AG20443 (cell line): ENCODE results near the gene NRG3.

ENCODE experiments used
- DNase-seq: peaks from one replicate; pipeline ENCODE4 v3.0.0; 2012; ENCODE audit warnings: low spot score, mixed read lengths

The NRG3 gene

GRCh38 chr10:82691211-82691610 lies 816.2 kb downstream of the NRG3 start:
- DNase-seq = no peak

GRCh38 chr10:82692458-82692857 lies 817.5 kb downstream of the NRG3 start:
- no peak for DNase-seq

GRCh38 chr10:82721831-82722230 lies 846.8 kb downstream of the NRG3 start:
- no peak for DNase-seq

GRCh38 chr10:82722273-82722672 lies 847.3 kb downstream of the NRG3 start:
- DNase-seq = no peak

- no peak for DNase-seq
Observed at GRCh38 chr10:82736305-82736704, 861.3 kb downstream of the NRG3 start.

- DNase-seq = no peak
Observed at GRCh38 chr10:82737549-82737948, 862.6 kb downstream of the NRG3 start.

GRCh38 chr10:82738592-82738991 lies 863.6 kb downstream of the NRG3 start:
- no peak for DNase-seq

GRCh38 chr10:82742478-82742877 lies 867.5 kb downstream of the NRG3 start:
- peak; percentile 9 for DNase-seq

- DNase-seq = no peak
Observed at GRCh38 chr10:82742898-82743297, 867.9 kb downstream of the NRG3 start.

- DNase-seq = no peak
Observed at GRCh38 chr10:82750538-82750937, 875.5 kb downstream of the NRG3 start.

GRCh38 chr10:82757397-82757796 lies 882.4 kb downstream of the NRG3 start:
- no peak for DNase-seq

- no peak for DNase-seq
Observed at GRCh38 chr10:82757901-82758300, 882.9 kb downstream of the NRG3 start.

- no peak for DNase-seq
Observed at GRCh38 chr10:82759050-82759449, 884.1 kb downstream of the NRG3 start.

- DNase-seq = no peak
Observed at GRCh38 chr10:82762641-82763040, 887.6 kb downstream of the NRG3 start.

GRCh38 chr10:82768040-82768439 lies 893.0 kb downstream of the NRG3 start:
- no peak for DNase-seq

- no peak for DNase-seq
Observed at GRCh38 chr10:82778908-82779307, 903.9 kb downstream of the NRG3 start.

- DNase-seq = no peak
Observed at GRCh38 chr10:82796510-82796909, 921.5 kb downstream of the NRG3 start.

- DNase-seq = no peak
Observed at GRCh38 chr10:82801289-82801688, 926.3 kb downstream of the NRG3 start.

- DNase-seq = peak; percentile 24
Observed at GRCh38 chr10:82811621-82812020, 936.6 kb downstream of the NRG3 start.

GRCh38 chr10:82813856-82814255 lies 938.9 kb downstream of the NRG3 start:
- no peak for DNase-seq

- DNase-seq = no peak
Observed at GRCh38 chr10:82814635-82815034, 939.6 kb downstream of the NRG3 start.

- no peak for DNase-seq
Observed at GRCh38 chr10:82815680-82816079, 940.7 kb downstream of the NRG3 start.

GRCh38 chr10:82817676-82818422 lies 942.9 kb downstream of the NRG3 start:
- no peak for DNase-seq

- no peak for DNase-seq
Observed at GRCh38 chr10:82821043-82821442, 946.0 kb downstream of the NRG3 start.
